ENCODE results near the gene IGF1.

The IGF1 gene

DNA sequence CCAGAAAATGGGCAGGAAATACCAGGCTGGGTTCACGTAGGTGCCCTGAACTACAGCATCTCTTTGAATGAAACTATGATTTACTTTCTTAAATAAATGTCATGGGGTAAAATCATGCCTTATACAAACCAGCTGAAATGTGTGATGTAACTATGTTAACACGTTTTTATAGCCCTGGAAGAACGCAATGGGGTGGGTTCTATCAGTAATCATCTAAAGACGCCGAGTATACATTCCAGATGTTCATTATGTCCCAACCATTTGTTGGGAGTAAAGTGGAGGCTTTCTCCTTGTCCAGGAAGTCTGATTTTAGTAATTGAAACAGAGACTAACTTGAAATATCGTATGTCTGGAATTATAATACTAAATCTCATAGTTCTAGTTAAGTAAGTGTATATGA is 16.2 kb upstream of the IGF1 start:
- no peak for DNase-seq

DNA sequence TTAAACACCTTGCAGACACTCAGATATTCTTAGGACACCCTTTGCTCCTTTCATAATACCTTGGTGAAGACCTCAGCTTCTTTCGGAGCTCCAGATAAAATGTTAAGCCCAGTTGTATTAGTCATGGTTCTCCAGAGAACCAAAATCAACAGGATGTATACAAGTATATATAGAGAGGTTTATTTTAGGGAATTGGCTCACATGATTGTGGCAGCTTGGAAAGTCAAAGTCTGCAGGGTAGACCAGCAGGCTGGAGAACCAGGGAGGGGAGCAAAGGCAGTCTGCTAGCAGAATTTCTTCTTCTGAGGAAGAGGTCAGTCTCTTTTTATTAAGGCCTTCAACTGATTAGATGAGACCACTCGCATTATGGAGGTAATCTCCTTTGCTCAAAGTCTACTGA is 6.9 kb upstream of the IGF1 start:
- no peak for DNase-seq

DNA sequence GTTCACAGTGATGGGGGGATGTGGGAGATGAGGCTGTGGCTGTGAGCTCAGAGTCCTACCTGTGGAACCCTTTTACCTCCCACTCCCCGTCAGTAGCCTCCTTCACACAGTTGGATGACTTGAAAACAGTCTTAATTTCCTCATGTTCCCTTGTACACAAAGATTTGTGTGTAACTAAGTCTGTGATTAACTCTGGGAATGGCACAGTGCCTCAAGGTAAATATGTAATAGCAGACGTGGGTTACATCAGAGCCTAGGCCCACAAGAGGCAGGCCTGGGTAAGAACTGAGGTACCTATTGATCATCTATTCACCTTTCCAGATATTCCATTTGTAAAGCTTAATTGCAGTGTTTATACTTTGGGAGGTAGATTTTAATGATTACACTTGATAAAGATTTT is 5.8 kb upstream of the IGF1 start:
- DNase-seq = no peak

DNA sequence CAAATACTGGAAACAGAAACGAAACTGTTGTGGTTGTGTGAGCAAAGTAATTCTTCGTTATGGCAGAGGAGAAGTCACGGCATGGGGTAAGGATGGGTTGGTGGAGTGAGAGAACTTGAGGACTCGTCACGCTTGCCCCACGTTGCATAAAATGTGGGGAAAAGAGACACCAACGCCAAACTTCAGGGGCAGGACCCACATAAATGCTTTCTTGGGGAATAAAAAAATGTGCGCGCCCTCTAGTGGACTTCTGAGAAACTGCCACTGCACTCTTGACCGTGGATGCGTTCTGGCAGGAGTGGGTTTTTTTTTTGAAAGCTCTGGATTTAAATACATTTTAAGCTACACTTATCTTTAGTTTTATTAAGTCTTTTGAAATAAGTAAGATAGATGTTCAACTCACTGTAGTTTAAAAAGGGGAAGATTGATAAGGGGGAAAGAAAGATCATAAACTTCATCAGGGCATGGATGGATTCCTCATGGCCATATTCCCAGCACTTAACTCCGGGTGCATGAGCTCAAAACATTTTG is 4.1 kb upstream of the IGF1 start:
- DNase-seq = peak; percentile 61

DNA sequence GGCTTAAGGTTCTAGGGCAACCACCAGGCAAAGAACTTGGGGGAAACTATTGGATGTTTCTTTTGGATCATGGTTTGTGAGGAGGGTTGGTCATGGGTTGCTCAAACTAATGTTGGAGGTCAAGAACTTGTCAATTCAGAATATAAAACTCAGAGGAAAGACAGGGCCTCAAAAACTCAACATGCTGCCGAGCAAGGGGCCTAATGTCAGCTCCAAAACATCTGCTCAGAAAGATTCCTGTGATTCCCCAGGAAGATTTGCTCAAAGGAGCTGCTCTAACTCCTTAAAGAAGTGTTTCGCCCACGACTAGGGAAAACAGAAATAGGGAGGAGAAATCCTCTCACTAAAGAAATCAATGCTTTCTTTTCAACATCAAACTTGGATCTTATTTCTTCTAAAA is 3.7 kb upstream of the IGF1 start:
- no peak for DNase-seq

DNA sequence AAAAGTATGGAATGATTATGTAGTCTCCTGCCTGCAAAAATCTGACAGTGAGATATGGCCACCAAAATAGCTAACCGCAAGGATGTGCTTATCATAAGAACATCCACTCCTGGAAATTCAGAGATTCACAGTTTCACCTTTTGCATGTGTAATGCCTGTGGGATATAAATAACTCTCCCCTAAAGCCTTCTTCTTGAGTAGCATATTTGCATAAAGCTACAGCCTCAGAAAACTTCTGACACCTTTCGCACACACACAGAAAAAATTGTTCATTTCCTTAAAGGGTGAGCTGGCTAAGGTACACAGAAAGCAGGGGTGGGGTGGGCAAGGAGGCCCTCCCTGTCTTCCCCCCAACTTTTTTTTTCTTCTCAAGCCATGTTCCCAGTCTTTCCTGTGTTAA is 3.1 kb upstream of the IGF1 start:
- DNase-seq = no peak

DNA sequence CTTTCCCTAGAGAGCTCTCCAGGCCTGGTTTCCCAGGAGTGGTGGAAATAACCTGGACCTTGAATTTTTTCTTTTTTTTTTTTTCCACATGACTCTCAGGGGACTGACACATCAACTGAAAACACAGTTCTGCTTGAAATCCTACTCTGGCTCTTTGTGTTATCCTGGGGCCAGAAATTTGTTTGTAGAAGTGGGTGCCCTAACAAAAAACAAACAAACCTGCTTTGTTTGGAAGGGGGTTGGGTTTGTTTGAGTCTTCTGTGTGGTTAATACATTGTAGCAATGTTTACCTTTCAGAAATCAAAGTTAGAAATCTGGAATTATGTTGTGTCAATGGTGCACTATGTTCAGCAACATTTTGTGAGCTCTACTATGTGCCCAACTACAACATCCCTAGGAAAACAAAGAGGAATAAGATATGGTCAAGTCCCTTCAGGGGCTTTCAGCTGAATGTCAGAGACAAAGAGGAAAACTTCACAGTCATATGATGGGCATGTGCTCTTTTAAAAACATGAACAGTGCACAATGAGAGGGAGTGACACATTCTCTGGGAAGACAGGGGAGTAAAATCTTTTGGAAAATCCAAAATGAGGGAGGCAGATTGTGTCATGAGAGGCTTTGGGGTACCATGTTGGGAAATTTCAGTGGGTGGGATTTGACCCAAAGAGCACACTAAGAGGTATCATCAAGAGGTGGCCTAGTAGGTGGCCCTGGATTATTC is 1.5 kb upstream of the IGF1 start:
- DNase-seq = no peak

DNA sequence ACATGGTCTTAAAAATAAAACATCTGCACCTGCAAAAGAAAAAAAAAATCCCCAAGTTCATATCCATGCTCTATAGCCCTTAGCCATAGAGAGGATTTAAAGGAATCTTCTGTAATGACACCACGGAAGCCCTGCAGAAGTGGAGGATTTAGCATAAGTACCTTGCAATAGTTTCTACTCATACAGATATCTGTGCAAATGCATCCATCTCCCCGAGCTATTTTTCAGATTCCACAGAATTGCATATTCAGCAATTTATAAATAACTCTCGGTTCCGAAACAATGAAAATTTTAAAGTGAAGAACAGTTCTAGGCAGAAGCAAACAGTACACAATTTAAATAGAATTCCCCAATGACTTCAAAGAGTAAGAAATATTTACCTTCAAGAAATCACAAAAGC is 424 bp downstream of the IGF1 start:
- no peak for DNase-seq

DNA sequence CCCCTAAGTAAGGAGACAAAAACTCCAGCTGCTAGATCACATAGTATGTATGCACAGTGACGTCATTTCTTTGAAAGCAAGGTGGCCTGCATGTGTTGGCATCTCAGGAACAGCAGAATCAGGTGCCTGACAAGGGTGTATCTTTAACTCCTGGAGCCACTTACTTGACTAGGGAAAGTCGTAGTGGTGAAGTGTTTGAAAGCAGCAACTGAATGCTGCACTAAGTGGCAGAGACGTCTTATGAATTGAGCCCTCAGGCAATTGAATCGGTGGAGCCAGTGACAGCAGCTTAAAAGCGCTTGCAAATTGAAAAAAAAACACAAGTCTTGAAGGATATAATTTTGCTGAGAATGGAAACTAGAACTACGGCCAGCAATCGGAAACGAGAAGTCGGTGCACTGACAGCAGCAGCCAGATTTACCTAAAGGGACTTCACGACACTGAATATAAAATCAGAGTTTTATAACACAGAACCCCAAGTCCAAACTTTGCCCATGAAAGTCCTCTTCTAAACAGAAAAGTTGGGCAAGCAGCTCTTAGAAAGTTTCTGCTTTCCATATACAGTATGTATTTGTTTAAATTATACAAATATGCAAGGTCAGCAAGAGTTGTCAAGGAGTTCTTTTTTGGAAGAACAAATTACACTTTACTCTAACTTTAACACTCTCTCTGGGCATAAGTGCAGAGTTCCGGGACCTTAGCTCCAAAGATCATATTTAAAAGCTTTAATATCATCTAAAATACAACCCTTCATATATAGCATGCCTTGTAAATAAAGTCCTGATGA is 1.1 kb downstream of the IGF1 start:
- DNase-seq = no peak

DNA sequence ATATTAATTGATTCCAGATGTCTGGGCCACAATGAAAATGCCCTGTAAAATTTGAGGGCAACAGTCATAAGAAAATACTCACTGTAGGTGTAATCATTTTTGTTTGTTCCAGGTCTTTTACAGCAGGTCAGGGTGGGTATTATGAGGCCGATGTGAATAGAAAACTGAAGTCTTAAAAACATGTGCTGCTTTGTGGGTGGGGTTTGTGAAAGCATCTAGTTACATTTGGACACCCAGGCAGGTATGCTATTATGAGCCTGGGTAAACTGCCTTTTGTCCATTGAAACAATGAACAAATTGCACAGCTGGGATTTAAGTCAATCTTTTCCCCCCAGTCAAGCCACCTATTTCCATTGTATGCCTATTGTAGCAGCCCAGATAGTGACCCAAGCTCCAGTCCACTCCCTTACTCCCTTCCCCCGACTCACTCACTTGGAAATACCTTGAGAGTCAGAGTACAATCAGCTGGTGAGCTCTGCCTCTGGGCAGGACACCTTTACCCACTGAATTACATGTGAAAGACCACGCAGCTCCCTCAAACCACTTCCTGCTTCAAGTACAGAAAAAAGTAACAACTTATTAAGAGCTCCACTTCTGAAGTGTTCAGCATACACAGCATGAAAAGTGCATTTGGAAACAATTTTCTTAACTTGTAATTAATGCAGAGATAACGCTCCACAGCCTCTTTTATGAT is 1.8 kb downstream of the IGF1 start:
- no peak for DNase-seq

DNA sequence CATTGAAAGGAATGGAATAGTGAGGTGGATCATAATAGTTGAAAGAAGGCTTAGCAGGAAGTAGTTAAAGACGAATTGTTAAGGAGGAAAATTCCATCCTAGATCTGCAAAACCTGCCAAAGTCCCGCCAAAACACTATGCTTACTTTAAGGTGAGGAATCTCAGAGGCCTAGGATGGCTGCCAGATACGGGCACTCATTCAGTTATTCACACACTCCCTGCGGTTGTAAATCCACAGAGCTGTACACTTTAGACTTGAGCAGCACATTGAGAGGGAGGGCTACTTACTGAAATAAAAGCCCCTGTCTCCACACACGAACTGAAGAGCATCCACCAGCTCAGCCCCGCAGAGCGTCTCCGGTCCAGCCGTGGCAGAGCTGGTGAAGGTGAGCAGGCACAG is 5.0 kb downstream of the IGF1 start:
- DNase-seq = no peak

DNA sequence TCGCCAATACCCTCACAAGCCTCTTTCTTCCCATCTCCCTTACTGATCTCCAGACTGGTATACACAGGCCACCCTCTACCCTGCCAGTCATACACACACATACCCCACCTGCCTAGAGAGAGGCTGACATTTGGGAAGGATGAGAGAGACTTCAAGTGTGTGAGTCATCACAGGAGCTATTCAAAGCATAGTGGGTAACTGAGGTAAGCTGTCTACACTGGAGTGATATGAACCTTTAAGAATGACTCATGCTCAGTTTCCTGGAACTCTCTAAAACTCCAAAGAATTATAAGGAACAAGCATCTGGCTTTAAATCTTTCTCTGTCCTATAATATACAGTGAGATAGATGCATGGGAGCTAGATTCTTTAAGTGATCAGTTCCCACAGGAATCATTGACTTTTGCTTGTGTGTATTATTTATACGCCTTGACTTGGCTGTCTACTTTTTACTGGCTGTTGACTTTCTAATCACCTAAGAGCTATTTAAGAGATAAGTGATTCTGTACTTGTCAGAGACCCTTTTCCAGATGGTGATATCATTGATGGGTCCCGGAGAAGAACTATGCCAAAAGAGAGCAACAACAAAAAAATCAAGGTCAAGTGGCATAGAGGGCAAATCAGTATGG is 5.8 kb downstream of the IGF1 start:
- peak; percentile 69 for DNase-seq

DNA sequence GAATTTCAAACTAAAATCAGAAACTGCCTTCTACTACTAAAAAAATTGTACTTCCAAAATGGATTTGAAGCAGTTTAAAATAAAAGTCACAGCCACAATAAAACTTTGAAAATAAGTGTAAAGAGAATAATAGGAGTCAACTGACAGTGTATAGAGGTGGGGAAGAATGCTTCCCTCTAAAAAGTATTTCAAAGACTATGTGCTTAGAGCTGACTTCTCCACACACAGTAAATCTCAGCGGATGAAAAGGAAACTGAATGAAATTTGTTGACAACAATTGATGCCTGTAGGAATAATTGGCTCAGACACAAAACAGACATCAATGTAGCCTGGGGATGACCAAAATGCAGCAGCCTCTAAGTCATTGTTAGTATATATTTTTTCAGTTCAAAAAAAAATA is 7.9 kb downstream of the IGF1 start:
- DNase-seq = no peak

DNA sequence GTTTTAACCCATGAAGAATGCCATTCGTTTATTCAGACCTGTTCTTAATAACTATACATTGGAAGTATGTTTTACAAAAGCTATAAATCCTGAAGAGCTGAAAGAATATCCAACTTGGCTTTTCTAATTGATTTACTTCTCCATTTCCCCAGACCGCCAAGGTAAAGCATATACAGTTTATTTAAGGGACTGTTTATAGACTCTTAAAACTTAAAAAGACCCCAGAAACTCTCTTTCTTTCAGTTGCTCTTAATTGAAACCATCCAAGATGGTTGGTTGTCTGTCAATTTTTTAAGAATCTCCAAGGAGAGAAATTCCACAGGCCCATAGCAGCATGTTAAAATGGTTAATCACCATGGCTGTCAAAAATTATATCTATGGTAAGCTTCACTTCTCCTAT is 8.8 kb downstream of the IGF1 start:
- DNase-seq = peak; percentile 56

DNA sequence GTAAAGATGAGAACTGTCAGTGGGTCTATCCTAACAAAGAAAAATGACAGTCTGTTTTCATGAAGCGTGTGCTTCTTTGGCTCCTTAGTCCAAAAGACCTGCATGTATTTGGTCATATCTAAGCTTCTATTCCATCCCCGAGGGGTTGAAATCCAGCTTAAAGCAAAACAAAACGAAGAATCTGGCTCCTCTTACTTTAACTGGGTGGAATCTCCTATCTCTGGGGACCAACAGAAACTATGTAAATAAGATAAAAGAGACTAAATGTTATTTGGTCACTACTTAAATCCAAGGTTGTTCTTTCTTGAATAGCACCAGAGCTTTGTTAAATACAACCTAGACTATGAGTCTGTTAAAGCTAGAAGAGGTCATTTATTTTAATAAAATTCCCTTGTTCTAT is 9.4 kb downstream of the IGF1 start:
- DNase-seq = no peak

DNA sequence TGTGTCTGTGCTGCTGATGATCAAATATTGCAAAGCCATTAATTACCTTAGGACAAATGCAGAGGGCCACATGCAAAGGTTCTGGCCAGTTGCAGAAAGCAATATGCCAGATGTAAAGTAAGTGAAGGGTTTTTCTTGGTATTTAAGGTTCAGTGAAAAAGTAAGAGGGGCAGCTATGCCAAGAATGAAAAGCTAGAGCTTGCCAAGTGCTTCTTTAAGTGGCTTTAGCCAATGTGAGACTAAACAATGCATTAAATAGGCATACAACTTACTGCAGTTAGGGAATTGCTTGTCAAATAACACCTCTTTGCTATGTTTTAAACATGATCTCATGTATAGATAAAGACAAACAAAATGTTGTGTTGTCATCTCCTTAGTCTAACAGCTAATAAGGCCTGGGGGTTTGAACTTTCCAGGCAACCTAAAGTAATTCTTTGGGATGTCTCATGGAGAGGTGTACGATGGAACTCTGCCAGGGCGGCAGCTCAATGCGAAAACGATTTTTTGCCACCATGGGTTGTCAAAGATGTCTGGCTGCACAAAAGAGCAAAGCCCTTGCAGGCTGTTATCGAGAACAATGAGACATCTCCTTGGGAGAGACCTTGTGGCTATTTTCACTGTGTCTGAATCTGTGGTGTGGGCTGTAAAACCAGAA is 12.0 kb downstream of the IGF1 start:
- no peak for DNase-seq

DNA sequence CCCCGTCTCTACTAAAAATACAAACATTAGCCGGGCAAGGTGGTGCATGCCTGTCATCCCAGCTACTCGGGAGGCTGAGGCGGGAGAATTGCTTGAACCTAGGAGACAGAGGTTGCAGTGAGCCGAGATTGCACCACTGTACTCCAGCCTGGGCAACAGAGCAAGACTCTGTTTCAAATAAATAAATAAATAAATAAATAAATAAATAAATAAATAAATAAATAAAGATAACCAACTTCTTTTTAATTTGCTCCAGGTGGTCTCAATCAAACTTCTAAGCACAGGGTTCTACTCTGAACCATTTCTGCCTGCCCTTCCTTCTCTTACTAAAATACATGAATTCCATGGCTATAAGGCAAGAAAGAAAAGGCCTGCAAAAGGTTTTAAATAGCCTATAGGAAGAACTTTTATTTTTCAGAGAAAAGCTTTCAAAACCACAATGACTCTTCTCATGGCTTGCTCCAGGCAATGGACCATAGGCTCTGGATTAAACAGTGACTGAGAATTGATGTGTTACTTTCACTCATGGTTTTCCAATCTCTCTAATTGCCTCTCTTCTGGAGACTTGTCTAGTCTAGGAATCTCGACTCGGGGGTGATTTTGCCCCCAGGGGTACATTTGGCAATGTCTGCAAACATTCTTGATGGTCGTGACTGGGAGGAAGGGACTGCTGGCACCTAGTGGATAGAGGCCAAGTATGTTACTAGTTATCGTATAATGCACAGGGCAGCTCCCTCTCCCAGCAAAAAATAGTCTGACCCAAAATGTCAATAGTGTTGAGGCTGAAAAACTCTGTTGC is 14.4 kb downstream of the IGF1 start:
- no peak for DNase-seq

DNA sequence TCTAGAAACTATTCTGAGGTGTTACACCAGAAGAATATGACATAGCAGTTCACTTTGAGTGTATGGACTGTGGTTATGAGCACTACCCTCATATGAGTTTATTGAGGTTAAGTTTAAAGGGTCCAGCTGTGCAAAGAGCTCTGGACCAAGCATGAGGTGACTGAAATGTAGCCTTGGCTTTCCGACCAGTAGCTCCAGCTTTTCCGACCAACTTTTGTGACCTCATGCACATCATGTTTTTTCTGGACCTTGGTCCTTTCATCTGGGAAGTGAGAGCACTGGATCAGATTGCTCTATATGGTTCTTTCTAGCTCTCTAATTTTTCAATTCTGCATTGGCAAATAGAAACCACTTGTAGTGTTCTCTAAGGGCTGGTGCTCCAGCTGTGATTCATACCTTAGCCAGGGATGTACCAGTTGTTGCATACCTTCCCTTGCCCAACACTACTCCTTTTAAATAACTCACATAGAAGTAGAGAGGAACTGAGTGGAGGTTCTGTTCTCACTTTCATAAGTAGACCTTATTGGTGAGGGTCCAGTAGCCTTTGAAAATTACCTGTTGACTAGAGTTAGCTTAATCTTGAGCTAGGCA is 16.6 kb downstream of the IGF1 start:
- no peak for DNase-seq

DNA sequence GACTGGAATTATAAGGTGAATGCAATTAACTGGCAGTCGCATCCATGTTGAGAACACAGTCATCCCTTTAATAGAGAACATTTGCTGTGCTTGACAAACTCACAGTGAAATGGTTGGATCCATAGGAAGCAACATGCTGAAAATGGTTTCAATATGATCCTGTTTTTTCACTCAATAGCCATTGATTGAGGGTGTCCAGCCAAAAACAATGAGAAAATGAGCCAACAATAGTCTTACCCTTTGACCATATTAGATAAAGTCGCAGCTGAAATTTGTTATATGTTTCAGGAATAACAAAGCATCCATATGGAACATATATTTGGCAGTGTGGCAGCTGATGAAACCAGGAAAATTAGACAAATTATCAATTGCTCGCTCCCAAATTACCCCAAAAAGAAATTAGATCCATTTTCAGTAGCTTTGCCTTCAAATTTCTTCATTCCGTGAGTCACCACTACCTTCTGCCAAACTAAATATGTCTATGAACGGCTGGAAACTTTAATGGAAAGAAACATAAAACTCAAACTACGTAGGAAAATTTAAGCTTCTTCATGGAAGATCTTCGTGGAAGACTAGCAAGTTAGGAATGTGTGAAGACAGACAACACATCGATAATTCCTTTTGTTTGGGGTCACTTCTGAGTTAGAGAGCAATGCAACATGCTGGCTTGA is 17.4 kb downstream of the IGF1 start:
- peak; percentile 75 for DNase-seq

DNA sequence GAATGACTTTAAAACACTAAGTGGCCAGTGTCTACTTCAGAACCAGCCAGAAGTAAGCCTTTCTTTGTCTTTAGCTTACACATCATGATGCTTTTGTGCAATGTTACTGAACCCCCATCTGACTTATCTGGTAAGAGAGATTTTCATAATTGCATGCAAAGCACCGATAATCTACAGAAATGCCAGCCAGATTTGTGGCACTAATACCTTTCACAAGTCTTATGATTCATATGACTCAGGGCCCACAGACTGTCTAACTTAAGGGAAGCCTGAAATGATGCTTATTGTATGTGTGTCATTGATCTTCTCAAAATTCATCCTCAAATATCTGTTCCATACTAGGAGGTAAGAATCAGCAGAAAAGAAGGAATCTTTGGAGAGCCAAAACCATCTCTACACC is 18.0 kb downstream of the IGF1 start:
- peak; percentile 38 for DNase-seq

DNA sequence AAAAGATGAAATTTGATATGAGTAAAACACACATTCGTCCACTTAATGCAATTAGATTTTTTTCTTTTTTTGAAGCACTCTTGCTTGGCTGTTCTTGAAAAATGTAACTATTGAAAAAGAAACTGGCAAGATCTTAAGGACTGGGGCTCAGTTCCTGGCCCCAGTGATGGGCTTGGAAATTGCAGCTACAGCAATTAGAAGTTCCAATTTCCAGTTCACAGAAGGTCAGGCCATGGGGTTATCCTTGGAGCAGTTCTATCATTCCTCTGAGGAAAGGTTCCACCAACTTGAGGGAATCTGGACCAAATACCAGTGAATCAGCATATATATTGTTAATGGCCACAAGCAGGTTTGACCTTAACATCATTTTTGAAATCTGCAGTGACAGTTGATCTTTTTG is 18.9 kb downstream of the IGF1 start:
- DNase-seq = no peak

Measured in fibroblast of upper back skin (primary cell).